Measurements from ENCODE around the gene PPFIA1. TPM values are rescaled to one million over a fixed set of nuclear protein-coding genes. Genes with fewer than 3 reads are reported as not detected.

PPFIA1 gene
- total RNA-seq, 4 donors from 2014 or later = 50.9 to 57.9 (median 54.6) TPM

GRCh38 chr11:70262951-70263350 is 7.5 kb upstream of the PPFIA1 start:
- WGBS, 2 donors = 90 to 92% methylated on average over 6 of the region's 6 CpGs

DNA sequence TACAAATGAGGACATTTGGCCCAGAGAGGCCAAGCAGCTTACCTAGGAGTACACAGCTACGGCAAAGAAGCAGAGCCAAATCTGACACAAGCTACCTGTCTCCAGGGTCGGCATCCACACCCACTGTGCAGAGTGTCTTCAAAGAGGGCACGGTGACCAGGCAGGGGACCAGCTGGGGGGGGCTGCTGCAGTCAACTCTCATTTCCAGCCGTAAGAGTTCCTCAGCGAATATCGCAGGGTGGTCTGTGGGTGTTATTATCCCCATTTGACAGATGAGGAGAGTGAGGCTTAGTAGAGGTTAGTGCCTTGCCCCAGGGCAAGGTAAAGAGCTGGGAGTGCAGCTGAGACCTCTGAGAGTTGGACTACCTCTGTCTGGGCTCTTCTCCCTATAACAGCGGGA is 7.1 kb upstream of the PPFIA1 start:
- WGBS, 2 donors = 92 to 98% methylated on average over 7 of the region's 7 CpGs
- Histone ChIP-seq H3K27me3 (no peaks in the 10 kb centered on the region), H3K36me3 (no peaks in the 10 kb centered on the region), H3K27ac (no peak overlapping the region), H3K4me1 (no peaks in the 10 kb centered on the region), H3K4me3 (replicated peaks in 1 of 3) (no peak overlapping the region), H3K9me3 (no peaks in the 10 kb centered on the region)
- DNase-seq = no peak
- intact Hi-C loops (cut with DNase I) = loop anchor here (10.0 kb wide), 1 partner anchor 59 kb away; the partner anchor contains the start of gene FADD
- no peak for TF ChIP-seq POLR2A (IDR thresholded peaks at IDR 0.05)
- no peak for TF ChIP-seq CTCF (IDR thresholded peaks at IDR 0.05)

More at GRCh38 chr11:70262951-70263350, 7.5 kb upstream of the PPFIA1 start:
- no peak for DNase-seq
- no peaks in the 10 kb centered on the region for H3K27me3 ChIP-seq
- H3K4me3 ChIP-seq (replicated peaks in 1 of 3) = no peak overlapping the region
- no peaks in the 10 kb centered on the region for H3K9me3 ChIP-seq
- H3K27ac ChIP-seq = no peak overlapping the region
- H3K4me1 ChIP-seq = no peaks in the 10 kb centered on the region
- H3K36me3 ChIP-seq = no peaks in the 10 kb centered on the region
- intact Hi-C loops (cut with DNase I) = loop anchor here (10.0 kb wide), 1 partner anchor 58 kb away; the partner anchor contains the start of gene FADD
- TF ChIP-seq POLR2A (IDR thresholded peaks at IDR 0.05) (no peak), CTCF (IDR thresholded peaks at IDR 0.05) (no peak)

- H3K9me3 ChIP-seq = no peaks in the 10 kb centered on the region
- H3K4me1 ChIP-seq = no peaks in the 10 kb centered on the region
- H3K4me3 ChIP-seq (replicated peaks in 1 of 3) = no peak overlapping the region
- H3K36me3 ChIP-seq = no peaks in the 10 kb centered on the region
- H3K27me3 ChIP-seq = no peaks in the 10 kb centered on the region
- DNase-seq = no peak
- 36 to 50% methylated on average over 7 of the region's 7 CpGs for WGBS, 2 donors
- H3K27ac ChIP-seq = no peak overlapping the region
- intact Hi-C loops (cut with DNase I) = loop anchor here (10.0 kb wide), 1 partner anchor 61 kb away; the partner anchor contains the start of gene FADD
- TF ChIP-seq CTCF (IDR thresholded peaks at IDR 0.05) (no peak), POLR2A (IDR thresholded peaks at IDR 0.05) (no peak)
These were observed 5.1 kb upstream of the PPFIA1 start for GRCh38 chr11:70265341-70265740.

DNA sequence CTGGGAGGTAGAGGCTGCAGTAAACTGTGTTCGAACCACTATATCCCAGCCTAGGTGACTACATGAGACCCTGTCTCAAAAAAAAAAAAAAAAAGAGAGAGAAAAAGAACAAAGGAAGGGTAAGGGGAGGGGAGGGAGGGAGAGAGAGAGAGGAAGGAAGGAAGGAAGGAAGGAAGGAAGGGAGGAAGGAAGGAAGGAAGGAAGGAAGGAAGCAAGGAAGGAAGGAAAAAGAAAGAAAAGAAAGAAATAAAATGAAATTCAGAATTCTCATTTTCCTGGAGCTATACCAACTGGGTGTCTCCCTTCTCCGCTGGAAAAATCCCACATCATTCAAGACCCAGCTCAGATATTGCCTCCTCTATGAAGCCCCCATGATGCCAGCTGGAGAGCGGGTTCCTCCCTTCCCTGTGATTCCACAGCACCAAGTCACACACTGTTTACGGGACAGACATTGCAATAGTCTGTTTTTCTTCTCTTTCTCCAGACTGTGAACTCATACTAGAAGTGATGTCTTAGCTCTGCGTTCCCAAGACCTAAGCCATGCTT is 3.0 kb upstream of the PPFIA1 start:
- H3K27ac ChIP-seq = no peak overlapping the region
- H3K27me3 ChIP-seq = no peaks in the 10 kb centered on the region
- peaks cover 10 to 11% of the 10 kb centered on the region in 2 donors for H3K4me1 ChIP-seq
- TF ChIP-seq POLR2A (IDR thresholded peaks at IDR 0.05) (no peak), CTCF (IDR thresholded peaks at IDR 0.05) (no peak)
- 78 to 85% methylated on average over 5 of the region's 5 CpGs for WGBS, 2 donors
- DNase-seq = no peak
- intact Hi-C loops (cut with DNase I) = loop anchor here (10.0 kb wide), 1 partner anchor 63 kb away; the partner anchor contains the start of gene FADD
- H3K9me3 ChIP-seq = no peaks in the 10 kb centered on the region
- no peak overlapping the region for H3K4me3 ChIP-seq (replicated peaks in 1 of 3)
- no peaks in the 10 kb centered on the region for H3K36me3 ChIP-seq

DNA sequence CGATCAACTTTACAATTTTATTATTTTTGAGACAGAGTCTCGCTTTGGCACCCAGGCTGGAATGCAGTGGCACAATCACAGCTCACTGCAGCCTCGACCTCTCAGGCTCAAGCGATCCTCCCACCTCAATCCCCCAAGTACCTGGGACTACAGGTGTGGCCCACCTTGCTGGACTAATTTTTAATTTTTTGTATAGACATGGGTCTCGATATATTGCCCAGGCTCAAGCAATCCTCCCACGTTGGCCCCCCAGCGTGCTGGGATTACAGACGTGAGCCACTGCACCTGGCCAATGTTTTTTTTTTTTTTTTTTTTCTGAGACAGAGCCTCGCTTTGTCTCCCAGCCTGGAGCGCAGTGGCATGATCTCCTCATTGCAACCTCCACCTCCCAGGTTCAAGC is 2.0 kb upstream of the PPFIA1 start:
- Histone ChIP-seq H3K4me3 (replicated peaks in 1 of 3) (no peak overlapping the region), H3K9me3 (no peaks in the 10 kb centered on the region), H3K36me3 (no peaks in the 10 kb centered on the region), H3K27me3 (no peaks in the 10 kb centered on the region), H3K4me1 (peaks cover 10 to 11% of the 10 kb centered on the region in 2 donors), H3K27ac (no peak overlapping the region)
- 77 to 86% methylated on average over 10 of the region's 10 CpGs for WGBS, 2 donors
- intact Hi-C loops (cut with DNase I) = loop anchor here (10.0 kb wide), 1 partner anchor 64 kb away; the partner anchor contains the start of gene FADD
- no peak for DNase-seq
- TF ChIP-seq CTCF (IDR thresholded peaks at IDR 0.05) (no peak), POLR2A (IDR thresholded peaks at IDR 0.05) (no peak)
